ENCODE data around the gene NPY5R.

GRCh38 chr4:163344147-163345125 lies 744 bp downstream of the NPY5R start:
- TF ChIP-seq CTCF (IDR thresholded peaks at IDR 0.05) (no peak), POLR2A (IDR thresholded peaks at IDR 0.05) (no peak)

All from prostate gland (tissue), 2 donors.